GM21515 (cell line): ENCODE data around the gene PACS2.

Source experiments
- ATAC-seq: cut with Tn5 transposase; IDR thresholded peaks from one replicate; pipeline ENCODE4 v1.9.1; 2021; ENCODE audit not compliant: unreplicated experiment

PACS2 gene

GRCh38 chr14:105419195-105420091, 104.9 kb downstream of the PACS2 start, which contains the start of gene MTA1:
Gene MTA1, plus strand, starts transcription at chr14:105419827. Its CDS starts 209 bp downstream, at chr14:105420036.
- ATAC-seq = peak; percentile 55

GRCh38 chr14:105420101-105420973, 105.8 kb downstream of the PACS2 start:
- ATAC-seq = no peak

GRCh38 chr14:105420974-105421674, 106.6 kb downstream of the PACS2 start:
- ATAC-seq = no peak

- ATAC-seq = no peak
Observed at GRCh38 chr14:105421723-105422615, 107.4 kb downstream of the PACS2 start.

- ATAC-seq = no peak
Observed at GRCh38 chr14:105422695-105423487, 108.3 kb downstream of the PACS2 start.

- ATAC-seq = no peak
Observed at GRCh38 chr14:105423488-105424195, 109.1 kb downstream of the PACS2 start.

GRCh38 chr14:105424861-105425260, 110.3 kb downstream of the PACS2 start:
- ATAC-seq = no peak

- no peak for ATAC-seq
Observed at GRCh38 chr14:105425823-105426247, 111.3 kb downstream of the PACS2 start.

GRCh38 chr14:105426416-105427130, 112.0 kb downstream of the PACS2 start:
- no peak for ATAC-seq

- ATAC-seq = no peak
Observed at GRCh38 chr14:105427412-105427811, 112.9 kb downstream of the PACS2 start.

- ATAC-seq = no peak
Observed at GRCh38 chr14:105427936-105428485, 113.5 kb downstream of the PACS2 start.

- ATAC-seq = no peak
Observed at GRCh38 chr14:105430042-105430441, 115.5 kb downstream of the PACS2 start.

- ATAC-seq = no peak
Observed at GRCh38 chr14:105430565-105430964, 116.0 kb downstream of the PACS2 start.

- ATAC-seq = no peak
Observed at GRCh38 chr14:105431256-105431655, 116.7 kb downstream of the PACS2 start.

- ATAC-seq = no peak
Observed at GRCh38 chr14:105432657-105433056, 118.1 kb downstream of the PACS2 start.

GRCh38 chr14:105433161-105433605, 118.6 kb downstream of the PACS2 start:
- ATAC-seq = no peak

- ATAC-seq = no peak
Observed at GRCh38 chr14:105436402-105436801, 121.9 kb downstream of the PACS2 start.
